Esophagus squamous epithelium (tissue), 4 donors: ENCODE results near the gene SPN.

Experiments
- POLR2A ChIP-seq, 4 donors: fragments of 450-650 bp; IDR thresholded peaks; one replicate each; pipeline ENCODE4 v1.6.1; 2017; ENCODE audit warnings: antibody characterized with exemption in 4 of 4, mild to moderate bottlenecking in 4 of 4, moderate library complexity in 3 of 4
- TF ChIP-seq, protein P1 (sequence below), 6 experiments: fragments of 450-650 bp in 4 of 6; fragments of 200-600 bp in 2 of 6; sonication (generic) in 2 of 6; IDR thresholded peaks; one replicate each; pipeline ENCODE4 v1.5.1; 2016 to 2019; ENCODE audit warnings: antibody characterized with exemption in 6 of 6, mild to moderate bottlenecking in 4 of 6, moderate library complexity in 4 of 6

DNA sequence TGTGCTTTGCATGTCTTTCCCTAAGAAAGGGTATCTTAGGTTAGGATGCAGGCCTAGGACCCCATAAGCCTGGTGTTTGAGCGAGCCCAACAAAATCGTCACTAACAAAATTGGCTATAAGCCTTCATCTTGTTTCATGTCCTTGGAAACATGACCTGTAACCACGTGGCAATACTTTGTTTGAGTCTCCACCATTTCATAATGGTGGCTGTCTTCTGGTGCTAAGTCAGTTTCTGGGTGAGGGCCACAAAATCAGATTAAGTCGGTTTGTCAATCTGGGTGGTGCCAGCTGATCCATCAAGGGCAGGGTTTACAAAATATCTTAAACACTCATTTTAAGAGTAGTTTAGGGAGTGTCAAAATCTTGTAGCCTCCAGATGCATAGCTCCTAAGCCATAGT, 49.8 kb downstream of the SPN start:
- TF ChIP-seq POLR2A (IDR thresholded peaks at IDR 0.05) = no peak
- TF ChIP-seq, protein P1, sequence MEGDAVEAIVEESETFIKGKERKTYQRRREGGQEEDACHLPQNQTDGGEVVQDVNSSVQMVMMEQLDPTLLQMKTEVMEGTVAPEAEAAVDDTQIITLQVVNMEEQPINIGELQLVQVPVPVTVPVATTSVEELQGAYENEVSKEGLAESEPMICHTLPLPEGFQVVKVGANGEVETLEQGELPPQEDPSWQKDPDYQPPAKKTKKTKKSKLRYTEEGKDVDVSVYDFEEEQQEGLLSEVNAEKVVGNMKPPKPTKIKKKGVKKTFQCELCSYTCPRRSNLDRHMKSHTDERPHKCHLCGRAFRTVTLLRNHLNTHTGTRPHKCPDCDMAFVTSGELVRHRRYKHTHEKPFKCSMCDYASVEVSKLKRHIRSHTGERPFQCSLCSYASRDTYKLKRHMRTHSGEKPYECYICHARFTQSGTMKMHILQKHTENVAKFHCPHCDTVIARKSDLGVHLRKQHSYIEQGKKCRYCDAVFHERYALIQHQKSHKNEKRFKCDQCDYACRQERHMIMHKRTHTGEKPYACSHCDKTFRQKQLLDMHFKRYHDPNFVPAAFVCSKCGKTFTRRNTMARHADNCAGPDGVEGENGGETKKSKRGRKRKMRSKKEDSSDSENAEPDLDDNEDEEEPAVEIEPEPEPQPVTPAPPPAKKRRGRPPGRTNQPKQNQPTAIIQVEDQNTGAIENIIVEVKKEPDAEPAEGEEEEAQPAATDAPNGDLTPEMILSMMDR (IDR thresholded peaks at IDR 0.05) = no peak
